GM19438 (cell line): ENCODE data around the gene GEMIN5.

Experiments used
- ATAC-seq: cut with Tn5 transposase; IDR thresholded peaks from one replicate; pipeline ENCODE4 v1.9.1; 2021; ENCODE audit warnings: low read depth; ENCODE audit not compliant: unreplicated experiment

Gene GEMIN5

GRCh38 chr5:154895606-154896561 is 42.1 kb downstream of the GEMIN5 start:
- no peak for ATAC-seq

DNA sequence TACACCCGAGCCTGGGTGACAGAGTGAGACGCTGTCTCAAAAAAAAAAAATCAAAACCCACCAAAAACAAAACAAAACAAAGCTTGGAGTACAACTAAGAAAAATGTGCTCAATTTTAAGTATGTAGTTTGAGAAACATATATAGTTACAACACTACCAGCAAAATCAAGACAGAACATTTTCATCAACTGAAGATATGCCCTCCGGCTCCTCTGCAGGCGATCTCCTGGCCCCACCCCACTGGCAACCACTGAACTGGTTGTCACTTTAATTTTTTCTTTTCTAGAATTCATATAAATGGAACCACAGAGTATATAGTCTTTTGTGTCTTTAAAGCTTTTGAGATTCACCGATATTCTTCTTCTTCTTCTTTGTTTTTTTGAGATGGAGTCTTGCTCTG is 44.6 kb downstream of the GEMIN5 start:
- no peak for ATAC-seq

- ATAC-seq = no peak
Measured at GRCh38 chr5:154892369-154892771, 45.6 kb downstream of the GEMIN5 start.

GRCh38 chr5:154885439-154885838 is 52.6 kb downstream of the GEMIN5 start:
- no peak for ATAC-seq

DNA sequence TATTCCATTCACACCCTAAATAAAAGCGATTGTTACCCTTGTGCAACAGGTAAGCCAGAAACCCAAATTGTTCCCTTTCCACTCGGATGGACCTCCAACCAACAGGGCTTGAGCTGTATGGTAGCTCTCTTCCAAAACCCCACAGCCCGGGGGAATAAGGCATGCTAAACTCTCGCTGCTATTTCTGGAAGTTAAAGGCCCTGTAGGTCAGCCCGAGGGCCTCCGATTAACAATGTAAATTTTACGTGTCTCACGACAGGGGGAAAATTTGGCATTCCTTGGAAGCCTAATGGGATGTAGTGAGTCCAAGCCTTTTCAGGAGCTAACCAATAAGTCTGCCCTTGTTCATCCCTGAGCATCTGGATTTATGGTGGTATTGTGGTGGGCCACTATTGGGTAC is 53.6 kb downstream of the GEMIN5 start:
- no peak for ATAC-seq

DNA sequence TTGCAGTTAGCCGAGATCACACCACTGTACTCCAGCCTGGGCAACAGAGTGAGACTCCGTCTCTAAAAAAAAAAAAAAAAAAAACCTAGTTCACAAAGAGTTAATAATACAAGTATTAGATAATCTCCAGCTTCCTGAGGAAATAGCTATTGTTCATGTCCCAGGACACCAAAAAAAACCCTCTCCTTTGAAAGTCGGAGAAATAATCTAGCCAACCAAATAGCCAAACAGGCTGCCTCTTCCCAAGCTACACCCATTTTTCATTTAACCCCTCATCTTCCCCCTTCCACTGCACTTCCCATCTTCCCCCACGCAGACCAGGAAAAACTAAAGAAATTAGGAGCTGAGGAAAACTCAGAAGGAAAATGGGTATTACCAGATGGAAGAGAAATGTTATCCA is 56.0 kb downstream of the GEMIN5 start:
- no peak for ATAC-seq

GRCh38 chr5:154878642-154879335 is 59.2 kb downstream of the GEMIN5 start:
- no peak for ATAC-seq

- no peak for ATAC-seq
Measured at GRCh38 chr5:154873791-154874331, 64.2 kb downstream of the GEMIN5 start.

- ATAC-seq = no peak
Measured at GRCh38 chr5:154871734-154872133, 66.3 kb downstream of the GEMIN5 start.

- no peak for ATAC-seq
Measured at GRCh38 chr5:154868702-154869101, 69.3 kb downstream of the GEMIN5 start.

DNA sequence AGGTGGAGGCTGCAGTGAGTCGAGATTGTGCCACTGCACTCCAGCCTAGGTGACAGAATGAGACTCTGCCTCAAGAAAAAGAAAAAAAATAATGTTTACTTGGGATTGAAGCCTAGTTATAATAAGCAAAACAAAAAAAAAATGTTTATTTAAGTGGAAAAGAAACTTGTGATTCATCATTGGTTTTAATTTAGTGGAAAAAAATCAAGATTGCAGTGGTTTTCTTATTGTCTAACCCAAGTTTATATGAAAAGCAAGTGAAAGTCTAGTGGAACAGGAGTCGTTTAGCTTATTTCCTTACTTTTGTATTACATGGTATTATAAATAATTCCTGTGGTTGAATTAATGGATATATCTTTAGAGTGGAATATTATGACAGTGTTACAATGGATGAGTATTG is 71.2 kb downstream of the GEMIN5 start:
- ATAC-seq = no peak

- no peak for ATAC-seq
Measured at GRCh38 chr5:154865466-154866184, 72.4 kb downstream of the GEMIN5 start.

DNA sequence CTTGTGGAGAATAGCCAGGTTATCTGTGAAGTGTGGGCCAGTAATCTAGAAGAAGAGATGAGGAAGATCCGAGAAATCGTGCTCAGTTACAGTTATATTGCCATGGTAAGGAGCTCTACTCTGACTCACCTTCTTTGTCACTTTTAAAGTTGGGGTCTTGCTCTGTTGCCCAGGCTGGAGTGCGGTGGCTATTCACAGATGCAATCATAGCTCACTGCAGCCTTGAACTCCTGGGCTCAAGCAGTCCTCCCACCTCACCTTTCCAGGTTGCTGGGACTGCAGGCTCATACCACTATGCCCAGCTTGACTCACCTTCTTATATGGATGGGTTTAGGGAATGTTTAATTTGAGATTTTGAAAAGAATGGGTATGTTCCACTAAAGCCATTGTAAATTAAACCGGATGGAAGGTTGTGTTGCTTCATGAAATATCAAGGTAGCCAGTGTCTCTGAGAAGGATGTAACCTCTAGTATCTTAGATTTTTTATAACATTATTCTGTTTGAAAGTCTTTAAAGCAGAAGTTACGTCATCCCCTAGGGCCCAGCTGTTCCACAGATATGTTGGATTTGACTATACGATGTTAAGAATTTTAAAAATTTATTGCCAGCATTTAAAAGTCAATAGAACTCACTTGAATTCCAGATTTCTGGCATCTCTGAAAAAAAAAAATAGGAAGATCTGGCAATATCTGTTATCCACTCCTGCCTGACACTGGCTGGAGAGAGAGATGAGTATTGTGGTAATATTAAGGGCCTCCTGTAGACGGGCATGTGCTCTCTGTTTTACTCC is 74.5 kb downstream of the GEMIN5 start:
- ATAC-seq = no peak

GRCh38 chr5:154862766-154863165 is 75.2 kb downstream of the GEMIN5 start:
- ATAC-seq = no peak

- no peak for ATAC-seq
Measured at GRCh38 chr5:154861946-154862345, 76.1 kb downstream of the GEMIN5 start.

DNA sequence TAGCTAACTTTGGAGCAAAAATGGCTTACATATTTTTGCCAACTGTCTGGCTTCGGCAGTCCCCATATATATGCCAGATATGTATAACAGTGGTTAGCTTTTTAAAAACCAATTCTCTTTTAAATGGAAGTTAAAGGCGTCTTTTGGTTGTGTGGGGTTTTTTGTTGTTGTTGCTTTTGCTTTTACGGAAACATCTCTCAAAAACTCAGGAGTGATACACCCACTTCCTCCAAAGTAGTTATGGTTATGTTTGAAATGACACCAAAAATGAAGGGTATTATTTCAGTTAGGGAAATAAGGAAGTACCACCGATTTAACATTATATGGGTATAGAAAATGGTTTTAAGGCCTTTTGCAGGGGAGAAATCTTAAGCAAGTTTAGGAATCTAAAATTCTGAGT is 77.2 kb downstream of the GEMIN5 start:
- no peak for ATAC-seq

GRCh38 chr5:154860123-154860522 is 77.9 kb downstream of the GEMIN5 start:
- ATAC-seq = no peak

DNA sequence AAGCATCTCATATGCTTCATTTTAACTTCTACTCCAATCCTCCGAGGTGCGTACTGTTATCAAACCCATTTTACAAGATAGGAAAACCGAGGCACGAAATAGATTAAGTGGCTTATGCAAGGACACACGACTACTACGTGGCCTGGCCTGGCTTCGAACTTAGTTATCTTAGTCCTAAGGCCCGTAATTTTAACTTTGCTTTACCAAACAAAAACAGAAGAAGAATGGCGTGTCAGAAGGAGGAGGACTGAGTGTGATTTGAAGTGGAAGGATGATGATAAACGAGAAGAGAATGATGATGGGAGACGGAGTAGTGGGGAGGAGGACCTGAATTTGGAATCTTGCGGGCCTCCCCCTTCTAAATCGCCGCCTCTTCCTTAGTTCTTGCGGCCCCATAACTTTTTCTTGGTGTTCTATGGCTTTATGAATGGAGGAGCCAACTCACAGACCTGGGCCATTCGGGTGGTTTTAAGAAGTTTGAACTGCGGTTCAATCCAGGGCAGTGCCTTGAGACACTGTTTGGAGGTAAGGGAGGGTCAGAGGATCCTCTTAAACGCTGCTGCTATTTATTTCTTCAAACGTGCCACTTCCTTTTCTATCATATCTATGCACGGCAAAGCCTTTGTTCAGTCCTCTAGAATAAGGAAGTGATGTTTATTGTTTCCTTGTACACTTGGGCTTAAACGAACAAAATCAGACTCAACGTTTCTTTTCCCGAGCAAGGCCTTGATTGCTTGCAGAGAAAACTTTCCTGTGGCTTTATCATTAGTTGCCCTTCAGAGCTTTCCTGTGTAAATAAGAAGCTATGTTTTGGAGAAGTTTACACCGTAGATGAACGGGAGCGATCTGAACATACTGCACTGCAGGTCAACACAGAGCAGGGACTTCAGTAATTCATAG is 78.8 kb downstream of the GEMIN5 start:
- no peak for ATAC-seq

- ATAC-seq = peak; percentile 73
Measured at GRCh38 chr5:154858297-154858971, 79.6 kb downstream of the GEMIN5 start, which contains the start of gene CNOT8. TSS of gene CNOT8 (plus strand) at chr5:154858627. CDS start at chr5:154863279, 4,652 bp downstream.
